ENCODE results near the gene NAV2.

- no peak for TF ChIP-seq POLR2AphosphoS5 (IDR thresholded peaks at IDR 0.05; ENCODE audit: borderline replicate concordance, low read depth, low read length)
- TF ChIP-seq EZH2 (IDR thresholded peaks at IDR 0.05): no peak
Observed at GRCh38 chr11:19800714-19801519, 88.3 kb downstream of the NAV2 start.

Data from SK-N-MC (cell line).